PFSK-1 (cell line): ENCODE measurements around the gene UBE2I.

Experiments
- POLR2AphosphoS5 ChIP-seq: IDR thresholded peaks from 2 replicates; pipeline ENCODE4 v1.6.1; 2012; ENCODE audit warnings: low read depth, mild to moderate bottlenecking, control low read depth, low read length, moderate library complexity
- TAF1 ChIP-seq: IDR thresholded peaks from 2 replicates; pipeline ENCODE4 v1.6.1; 2012; ENCODE audit warnings: low read length, control low read depth, borderline replicate concordance; ENCODE audit not compliant: insufficient read depth

GRCh38 chr16:1262846-1263221 lies 46.6 kb upstream of the UBE2I start:
- no peak for TF ChIP-seq POLR2AphosphoS5
- TF ChIP-seq TAF1: no peak
